GM19240 (cell line): ENCODE measurements around the gene PALMD.

Source experiments
- DNase-seq: peaks from one replicate; pipeline ENCODE4 v3.0.0; 2011; ENCODE audit warnings: low spot score; ENCODE audit not compliant: insufficient read length

The PALMD gene

DNA sequence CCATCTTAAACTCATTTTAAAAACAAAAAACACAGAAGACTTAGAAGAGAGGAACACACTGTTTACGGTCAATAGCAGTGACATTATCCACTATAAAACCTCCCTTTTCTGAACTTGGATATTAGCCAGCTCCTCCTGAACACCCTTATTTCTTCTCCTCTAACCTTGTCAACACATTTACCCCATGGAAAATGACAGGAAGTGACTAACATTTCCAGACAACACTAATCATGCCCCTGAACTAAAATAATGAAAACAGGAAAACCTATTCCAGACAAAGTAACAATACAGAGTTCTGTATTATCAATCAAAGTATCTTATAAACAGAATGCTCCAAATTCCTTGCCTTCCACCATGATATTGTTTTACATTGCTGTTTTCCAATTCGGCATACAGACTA is 45.3 kb downstream of the PALMD start:
- DNase-seq: no peak

DNA sequence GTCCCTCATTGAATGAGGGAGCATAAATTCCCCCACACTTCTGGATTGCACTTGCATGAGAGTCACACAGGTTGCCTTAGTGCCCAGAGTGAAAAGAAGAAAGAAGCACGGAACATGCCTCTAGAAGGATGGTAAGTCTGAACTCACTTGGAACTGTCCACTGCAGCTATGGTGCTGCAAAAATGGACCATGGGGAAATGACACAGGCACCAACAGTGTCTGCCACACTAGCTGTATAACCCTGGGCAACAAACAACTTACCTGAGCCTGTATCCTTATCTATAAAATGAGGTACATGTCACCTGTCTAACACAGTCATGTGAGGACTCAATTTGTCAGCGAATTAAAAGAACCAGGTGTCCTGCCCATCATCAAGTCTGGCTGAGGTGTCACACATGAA is 50.7 kb downstream of the PALMD start:
- DNase-seq: no peak

DNA sequence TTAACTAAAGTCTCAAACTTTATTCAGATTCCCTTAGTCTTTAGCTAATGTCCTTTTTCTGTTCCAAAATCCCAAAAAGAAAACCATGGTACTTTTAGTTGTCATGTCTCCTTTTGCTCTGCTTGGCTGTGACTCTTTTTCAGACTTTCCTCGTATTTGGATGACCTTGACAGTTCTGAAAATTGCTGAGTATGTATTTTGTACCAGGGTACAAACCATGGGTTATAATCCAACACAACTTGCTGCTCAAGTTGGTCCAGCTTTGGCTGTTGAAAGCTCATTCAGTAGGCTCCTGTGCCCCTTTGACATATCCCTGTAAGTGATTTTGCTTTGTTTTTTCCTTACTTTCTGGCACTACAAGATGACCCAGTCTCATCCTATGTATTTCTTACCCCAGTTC is 51.7 kb downstream of the PALMD start:
- no peak for DNase-seq

DNA sequence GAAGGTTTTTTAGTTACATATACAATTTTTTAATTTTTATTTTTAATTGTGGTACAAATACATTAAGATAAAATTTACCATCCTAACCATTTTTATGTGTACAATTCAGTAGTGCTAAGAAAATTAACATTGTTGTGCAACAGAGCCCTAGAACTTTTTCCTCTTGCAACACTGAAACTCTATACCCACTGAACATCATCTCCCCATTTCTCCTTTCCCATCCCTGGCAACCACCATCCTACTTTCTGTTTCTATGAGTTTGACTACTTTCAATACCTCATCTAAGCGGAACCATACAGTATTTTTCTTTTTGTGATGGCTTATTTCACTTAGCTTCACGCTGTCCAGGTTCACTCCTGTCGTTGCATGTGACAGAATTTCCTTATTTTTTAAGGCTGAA is 54.1 kb downstream of the PALMD start:
- no peak for DNase-seq

DNA sequence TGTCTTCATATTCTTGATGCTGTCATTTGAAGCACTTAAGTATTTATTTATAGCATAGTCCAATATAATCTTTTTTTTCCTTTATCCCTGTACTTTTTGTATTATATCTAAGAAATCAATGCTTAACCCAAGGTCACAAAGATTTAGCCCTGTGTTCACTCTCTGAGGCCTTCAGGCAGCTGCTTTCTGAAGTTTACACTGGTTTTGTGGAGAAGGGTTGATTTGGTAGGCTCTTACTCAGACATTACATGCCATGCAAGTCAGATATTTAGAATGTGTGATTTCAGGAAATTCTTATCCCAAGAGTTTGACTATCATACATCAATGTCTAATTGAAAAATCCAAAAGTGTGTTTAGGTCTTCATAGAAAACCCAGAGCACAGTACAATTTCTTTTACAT is 56.3 kb downstream of the PALMD start:
- no peak for DNase-seq

DNA sequence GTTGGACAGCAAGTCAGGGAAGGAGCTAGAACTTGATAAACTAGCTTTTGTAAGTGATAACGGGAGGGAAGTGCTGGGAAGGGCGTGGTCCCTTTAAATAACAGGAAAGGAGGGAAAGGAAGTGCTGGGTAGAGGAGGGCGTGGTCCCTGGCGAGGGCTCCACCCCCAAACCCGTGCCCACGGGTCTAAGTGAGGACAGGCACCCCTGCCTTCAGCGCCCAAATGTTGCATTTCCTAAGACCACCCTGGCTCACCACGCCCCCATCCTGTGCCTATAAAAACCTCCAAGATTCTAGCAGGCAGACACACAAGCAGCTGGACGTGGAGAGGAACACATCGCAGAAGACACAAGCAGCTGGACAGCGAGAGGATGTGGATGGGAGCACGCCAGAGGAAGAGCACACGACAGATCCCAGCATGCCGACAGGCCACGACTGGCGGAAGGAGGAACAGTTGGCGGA is 58.5 kb downstream of the PALMD start:
- no peak for DNase-seq

DNA sequence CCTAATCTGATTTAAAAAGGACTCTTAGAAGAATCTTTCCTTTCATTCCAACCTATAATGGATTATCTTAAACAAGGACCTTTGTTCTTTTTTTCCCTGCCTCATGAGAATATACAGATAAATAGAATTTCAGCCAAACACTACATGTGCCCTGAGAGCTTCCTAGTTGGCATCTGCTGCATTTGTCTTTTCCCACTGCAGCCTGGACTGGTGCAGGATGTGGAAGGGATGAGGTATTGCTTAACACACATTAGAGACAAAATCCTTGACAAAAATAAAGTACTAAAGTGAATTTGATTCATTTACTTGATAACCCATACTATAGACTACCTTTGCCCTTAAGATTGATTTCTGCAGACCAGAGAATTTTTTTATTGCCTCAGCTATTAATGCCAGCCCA is 59.5 kb downstream of the PALMD start:
- DNase-seq: no peak

DNA sequence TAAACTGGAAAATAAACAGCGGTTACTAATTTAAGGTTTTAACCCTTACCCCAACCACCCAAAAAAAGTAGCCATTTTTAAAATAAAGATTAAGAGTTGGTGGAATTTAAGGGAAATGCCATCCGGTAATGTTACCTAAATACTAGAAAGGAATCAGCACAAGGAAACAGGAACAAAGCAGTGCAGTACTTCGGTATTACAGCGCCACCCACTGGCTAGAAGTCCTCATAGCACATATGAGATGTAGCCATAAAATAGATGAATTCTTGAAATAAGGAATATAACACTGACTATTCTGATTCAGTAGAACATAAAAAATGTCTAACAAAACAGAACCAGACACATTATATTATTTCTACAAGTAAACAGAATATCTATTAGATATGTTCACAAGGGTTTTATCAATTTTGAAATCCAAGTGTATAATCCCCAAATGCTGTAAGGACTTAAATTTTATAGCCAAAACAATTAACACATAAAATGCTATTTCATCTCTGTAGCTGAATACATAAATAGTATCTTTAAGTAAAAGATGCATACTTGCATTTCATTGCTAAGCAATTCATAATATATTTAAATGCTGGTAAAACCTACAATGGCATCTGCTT is 61.7 kb downstream of the PALMD start:
- DNase-seq: no peak

DNA sequence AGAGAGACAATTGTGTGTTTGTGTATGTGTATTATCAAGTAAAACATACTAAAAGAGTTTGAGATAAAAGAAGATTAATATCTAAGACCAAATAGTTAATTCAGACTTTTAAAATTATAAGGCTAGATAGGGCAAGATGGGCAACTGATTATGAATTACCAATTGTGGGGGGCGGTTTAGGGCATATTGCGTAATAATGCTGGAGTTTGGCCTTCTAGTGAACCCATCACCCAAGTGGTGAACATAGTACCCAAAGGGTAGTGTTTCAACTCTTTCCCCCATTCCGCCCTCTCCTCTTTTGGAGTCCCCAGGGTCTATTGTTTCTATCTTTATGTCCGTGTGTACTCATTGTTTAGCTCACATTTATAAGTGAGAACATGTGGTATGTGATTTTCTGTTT is 65.1 kb downstream of the PALMD start:
- no peak for DNase-seq

DNA sequence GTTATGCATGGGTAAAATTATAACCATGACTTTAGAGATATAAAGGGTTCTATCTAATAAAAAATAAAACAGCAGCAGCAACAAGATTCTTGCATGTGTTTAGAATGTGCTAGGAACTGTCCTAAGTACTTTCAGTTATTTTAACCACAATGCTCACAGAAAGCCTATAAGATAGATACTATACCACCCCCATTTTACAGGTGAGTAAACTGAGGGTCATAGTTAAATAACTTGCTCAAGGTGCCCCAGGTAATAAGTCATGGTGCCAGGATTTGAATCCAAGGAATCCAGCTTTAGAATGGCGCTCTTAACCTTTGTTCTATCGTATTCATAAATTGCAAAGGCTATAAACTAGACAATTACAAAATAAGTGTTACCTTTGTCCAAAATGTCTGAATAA is 67.1 kb downstream of the PALMD start:
- no peak for DNase-seq

DNA sequence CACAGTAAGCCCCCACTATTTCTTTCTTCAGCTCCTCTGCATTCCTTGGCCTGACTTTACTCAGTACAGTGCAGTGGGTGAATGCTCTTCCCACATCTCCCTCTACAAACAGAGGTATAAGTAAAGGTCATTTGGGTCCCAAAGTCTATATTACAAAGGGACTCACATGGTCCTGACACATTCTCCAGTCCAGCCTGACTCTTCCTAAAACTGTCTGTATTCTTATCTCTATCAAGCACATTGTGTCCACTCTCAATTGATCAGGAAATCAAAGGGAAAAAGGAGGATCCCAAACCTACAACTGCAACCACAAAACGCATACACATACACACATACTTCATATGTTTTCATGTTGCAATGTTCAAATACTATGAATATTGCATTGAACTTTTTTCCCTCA is 71.1 kb downstream of the PALMD start:
- DNase-seq: no peak

DNA sequence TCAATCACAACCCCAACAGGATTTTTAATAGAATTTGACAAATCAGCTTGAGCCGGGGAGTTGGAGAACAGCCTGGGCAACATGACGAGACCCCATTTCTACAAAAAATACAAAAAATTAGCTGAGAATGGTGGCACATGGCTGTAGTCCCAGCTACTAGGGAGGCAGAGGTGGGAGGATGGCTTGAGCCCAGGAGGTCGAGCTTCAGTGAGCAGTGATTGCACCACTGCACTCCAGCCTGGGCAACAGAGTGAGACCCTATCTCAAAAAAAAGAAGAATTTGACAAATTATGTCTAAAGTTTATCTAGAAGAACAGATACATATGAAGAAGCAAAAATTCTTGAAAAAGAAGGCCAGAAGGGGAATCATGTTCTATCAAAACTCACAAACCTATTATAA is 77.3 kb downstream of the PALMD start:
- DNase-seq: no peak

DNA sequence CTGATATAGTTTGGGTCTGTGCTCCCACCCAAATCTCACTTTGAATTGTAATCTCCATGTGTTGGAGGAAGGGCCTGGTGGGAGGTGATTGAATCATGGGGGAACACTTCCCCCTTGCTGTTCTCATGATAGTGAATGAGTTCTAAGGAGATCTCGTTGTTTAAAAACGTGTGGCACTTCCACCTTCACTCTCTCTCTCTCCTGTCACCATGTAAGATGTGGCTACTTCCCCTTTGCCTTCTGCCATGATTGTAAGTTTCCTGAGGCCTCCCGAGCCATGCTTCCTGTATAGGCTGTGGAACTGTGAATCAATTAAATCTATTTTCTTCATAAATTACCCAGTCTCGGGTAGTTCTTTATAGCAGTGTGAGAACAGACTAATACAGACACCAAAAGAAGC is 80.1 kb downstream of the PALMD start:
- no peak for DNase-seq

DNA sequence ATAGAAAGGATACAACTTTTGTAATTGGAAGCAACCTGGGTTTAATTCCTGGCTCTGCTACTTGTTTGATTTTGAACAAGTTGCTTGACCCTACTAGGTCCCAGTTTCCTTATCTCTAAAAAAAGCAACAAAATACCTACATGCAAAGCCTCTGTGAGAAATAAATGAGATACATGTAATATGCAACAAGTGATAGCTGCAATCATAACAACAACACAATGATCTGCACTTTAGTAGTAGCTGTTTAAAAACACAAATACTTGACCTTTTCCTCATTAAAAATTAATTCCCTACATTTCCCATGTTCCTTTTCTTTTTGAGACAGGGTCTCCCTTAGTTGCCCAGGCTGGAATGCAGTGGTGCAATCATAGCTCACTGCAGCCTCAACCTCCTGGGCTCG is 80.5 kb downstream of the PALMD start:
- DNase-seq: no peak

DNA sequence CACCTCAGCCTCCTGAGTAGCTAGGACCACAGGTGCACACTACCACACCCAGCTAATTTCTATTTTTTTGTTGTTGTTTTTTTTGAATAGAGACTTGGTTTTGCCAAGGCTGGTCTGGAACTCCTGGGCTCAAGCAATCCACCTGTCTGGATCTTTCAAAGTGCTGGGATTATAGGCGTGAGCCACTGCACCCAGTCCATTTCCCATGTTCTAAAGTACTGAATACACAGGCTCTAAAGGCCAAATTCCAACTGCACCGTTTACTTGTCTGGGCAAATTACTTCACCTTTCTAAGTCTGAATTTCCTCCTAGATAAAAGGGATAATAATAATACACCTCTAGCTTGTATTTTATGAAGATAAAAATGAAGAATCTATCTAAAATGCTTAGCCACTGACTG is 80.9 kb downstream of the PALMD start:
- DNase-seq: no peak

DNA sequence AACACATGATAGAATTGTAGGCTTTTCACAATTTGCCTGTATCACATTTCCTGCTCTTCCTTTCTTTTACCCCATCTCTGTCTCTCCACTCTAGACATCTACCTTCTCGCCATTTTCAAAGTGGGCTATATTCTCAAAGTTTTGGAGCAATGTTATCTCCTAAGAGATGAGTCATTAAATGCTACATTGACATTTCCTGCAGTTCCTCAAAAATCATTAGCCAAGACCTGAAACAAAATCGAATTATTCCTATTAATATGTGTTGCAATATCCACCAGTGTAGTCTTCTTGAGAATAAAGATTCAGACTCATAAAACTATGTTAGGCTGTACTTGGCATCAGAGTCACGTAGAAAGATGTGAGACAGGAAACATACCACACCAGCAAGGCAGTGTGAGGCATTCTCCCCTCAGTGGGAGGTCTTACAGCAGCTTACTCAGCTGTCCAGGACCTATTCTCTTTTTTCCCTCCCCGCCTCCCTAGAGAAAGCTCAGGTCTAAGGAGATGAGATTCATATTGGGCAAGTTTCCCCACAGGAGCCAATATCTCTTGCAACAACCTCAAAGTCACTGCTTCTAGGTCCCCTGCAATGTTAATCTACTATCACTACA is 81.8 kb downstream of the PALMD start:
- DNase-seq: no peak

DNA sequence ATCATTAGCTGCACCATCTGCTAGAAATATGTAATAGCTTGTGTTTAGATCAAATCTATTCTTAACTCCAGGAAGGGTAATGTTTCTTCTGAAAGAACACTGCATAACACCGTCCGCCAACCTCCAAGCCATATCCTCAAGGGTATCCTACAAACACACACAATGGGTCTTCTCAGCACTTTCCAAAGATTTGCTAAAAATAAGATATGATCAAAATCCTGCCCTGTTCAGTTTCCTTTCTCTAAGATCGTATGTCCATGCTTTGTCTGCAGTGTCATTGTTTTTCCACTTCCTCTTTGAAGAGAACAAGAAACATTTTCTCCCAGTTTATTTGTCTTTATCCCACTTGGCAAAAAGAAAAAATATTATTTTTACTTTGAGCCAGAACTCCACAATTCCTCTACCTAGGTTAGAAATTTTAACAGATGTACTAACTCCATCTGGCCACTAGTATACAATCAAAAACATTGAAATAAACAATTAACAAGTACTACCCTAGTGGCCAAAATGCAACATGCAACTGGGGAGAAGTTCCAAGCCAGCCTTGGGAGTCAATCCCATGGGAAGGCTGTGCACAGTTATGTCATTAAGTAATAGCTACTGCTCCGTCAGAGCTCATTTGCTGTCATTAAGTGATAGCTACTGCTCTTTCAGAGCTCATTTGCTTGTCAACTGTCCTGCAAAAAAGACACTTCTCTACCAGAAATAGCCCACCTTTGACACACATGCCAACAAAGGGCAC is 82.8 kb downstream of the PALMD start:
- DNase-seq: no peak

DNA sequence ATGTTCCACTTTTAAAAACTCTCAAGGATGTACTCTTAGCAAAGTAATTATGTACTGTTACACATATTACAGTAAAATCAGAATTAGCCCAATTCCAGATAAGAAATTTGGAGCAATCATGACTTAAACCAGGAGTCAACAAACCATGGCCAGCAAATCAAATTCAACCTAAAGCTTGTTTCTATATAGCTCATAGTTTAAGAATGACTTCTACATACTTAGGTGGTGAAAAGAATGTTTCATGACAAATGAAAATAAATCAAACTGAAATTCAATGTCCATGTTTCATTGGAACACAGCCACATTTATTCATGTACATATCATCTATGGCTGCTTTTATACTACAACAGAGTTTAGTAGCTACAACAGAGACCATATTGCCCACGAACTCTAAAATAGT is 85.5 kb downstream of the PALMD start:
- no peak for DNase-seq

DNA sequence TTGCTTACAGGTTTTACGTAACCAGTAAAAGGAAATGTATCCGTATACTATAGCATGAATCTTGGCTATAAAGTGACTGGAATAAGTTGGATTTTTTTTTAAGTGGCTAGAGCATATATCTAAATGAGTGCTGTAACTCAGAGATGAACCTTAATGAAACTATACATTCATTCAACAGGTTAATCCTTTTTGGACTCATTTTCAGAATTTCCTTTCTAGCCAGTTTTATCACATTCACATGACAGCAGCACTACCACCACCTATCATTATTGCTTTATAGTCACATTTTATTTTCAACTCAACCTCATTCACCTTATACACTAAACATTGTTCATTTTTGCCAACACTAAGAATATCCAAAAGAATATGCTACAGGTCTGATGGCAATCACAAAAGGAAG is 89.9 kb downstream of the PALMD start:
- no peak for DNase-seq

DNA sequence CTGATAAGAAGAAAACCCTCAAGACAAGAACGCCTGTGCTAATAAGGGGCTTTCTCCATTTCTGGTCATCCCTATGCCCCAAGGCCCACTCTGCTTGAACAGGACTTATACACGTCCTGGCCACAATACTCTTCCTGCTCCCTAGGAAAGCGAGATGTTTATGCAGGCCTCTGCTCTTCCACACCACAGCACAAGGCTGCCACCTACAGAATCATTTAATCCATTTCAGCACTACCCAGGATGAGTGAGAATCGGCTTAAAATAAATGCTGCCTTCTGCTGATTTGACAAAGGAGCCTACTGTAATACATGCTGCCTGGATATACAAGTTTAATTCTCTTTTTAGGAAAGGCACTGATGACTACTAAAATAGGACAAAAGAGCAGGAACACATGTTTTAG is 91.1 kb downstream of the PALMD start:
- no peak for DNase-seq

DNA sequence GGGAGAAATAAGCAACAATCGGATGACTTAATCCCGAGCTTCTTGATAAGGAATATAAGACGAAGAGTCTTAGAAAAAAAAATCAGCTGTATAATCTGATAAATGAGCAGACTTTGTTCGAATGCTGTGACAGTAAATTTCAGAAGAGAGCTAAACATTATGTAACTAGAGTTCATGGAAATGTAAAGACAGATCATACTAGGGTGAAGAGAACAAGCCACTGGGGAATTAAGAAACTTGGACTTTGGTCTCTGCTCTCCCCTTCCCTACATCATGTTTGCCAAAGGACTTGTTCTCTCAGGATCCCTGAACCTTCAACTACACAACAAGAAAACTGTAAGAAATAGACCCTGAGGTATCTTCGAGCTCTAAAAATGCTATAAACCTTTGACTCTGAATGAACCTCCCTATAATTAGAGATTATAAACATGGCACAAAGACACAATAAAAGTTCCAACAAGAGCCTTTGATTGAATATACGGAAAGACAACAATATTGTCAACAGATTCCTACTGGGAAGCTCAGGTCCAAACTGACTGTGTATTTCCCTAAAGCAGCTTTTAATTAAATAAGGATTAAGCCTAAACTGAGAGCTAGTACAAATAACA is 93.0 kb downstream of the PALMD start:
- DNase-seq: no peak

DNA sequence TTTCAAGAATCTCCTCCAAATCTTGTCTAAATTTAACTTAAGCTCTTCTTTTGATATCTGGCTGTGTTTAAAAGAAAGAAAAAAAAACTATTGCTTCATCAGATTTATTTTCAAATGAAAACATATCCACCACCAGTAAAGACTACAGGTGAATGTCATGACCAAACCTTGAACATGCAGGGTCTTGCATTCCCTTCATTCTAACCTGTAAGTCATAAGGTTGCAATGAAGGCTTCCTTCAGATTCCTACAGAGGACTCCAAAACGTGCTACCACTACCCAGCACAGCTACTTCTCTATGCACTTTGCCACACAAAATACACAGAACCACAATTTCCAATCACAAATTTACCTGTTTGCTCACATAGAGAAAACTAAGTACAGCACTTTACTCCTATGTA is 94.2 kb downstream of the PALMD start:
- DNase-seq: no peak
